ENCODE data around the gene THSD4. TPM values are rescaled to one million over a fixed set of nuclear protein-coding genes. Genes with fewer than 3 reads are reported as not detected.

Gene THSD4
- total RNA-seq, 1 experiment from 2014 or later, result 0.29 TPM

DNA sequence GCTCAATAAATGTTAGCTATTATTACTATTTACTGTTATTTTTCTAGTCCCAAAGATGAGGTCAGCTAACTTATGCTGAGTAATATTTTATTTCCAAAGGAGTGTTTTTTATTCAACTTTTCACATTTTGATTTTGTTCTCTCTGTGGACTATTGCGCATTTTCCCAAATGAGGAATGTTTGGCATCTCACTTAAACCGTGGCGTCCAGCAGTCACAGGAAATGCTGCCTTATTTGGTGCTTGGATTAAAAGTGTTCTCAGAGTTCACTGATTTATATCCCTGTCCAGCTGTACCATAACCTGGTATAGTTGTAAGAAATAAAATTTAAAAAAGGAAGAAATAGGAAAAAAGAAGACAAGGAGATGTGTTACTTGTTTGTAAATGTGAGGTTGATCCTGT lies 166.8 kb downstream of the THSD4 start:
- H3K36me3 ChIP-seq (ENCODE audit: control insufficient read depth, insufficient read depth, low read length), result no peaks in the 10 kb centered on the region
- intact Hi-C loops (cut with micrococcal nuclease; ENCODE audit: unreplicated experiment), result no loop called here

DNA sequence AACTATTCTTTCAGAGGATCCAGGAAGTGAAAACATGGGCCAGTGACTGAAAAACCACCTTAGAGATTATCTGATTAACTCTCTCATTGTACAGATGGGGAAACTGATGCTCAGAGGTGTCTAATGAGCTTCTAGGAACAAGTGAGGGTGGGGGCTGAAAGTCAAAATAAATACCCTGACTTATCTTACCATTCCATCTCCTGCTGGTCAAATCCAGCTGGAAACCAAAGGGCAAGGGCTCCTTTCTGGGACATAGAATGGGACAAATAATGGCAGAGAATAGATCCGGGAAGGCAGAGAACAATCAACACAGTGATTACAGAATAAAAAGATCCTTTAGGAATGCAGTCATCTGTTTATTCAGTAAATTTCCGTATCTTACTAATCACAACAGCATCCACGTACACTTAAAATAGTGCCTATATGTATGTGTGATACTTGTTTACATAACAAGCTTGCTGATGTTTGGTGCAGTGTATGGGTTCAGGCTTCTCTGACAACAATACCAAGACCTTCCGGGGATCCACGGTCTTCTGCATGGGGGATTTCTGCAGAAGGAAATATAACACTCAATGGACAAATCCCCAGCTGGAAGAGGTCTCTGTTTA lies 173.2 kb downstream of the THSD4 start:
- Mint-ChIP-seq H3K9me3 (ENCODE audit: unreplicated experiment) (no peaks in the 10 kb centered on the region), H3K4me1 (ENCODE audit: low read depth, unreplicated experiment) (no peaks in the 10 kb centered on the region), H3K36me3 (ENCODE audit: insufficient read depth, unreplicated experiment) (no peaks in the 10 kb centered on the region), H3K27ac (ENCODE audit: unreplicated experiment) (no peak overlapping the region), H3K27me3 (ENCODE audit: insufficient read depth, unreplicated experiment) (peaks cover 6% of the 10 kb centered on the region), H3K4me3 (ENCODE audit: unreplicated experiment) (no peak overlapping the region)
- Histone ChIP-seq H3K9me3 (no peaks in the 10 kb centered on the region), H3K36me3 (ENCODE audit: control insufficient read depth, insufficient read depth, low read length) (no peaks in the 10 kb centered on the region), H3K4me3 (ENCODE audit: low read depth, low read length) (no peak overlapping the region), H3K4me1 (no peaks in the 10 kb centered on the region), H3K27me3 (replicated peaks; ENCODE audit: control insufficient read depth, insufficient read depth, low read length) (no peaks in the 10 kb centered on the region)
- no peak for DNase-seq
- TF ChIP-seq CTCF (IDR thresholded peaks at IDR 0.05; ENCODE audit: insufficient read depth in 1 of 2, low read depth in 1 of 2, low read length in 1 of 2, severe bottlenecking in 1 of 2, unreplicated experiment in 1 of 2), result no peak
- POLR2A ChIA-PET, result no interaction called here
- BruUV-seq (replicated peaks), result no TSS peak
- CTCF ChIA-PET, result no interaction called here
- intact Hi-C loops (cut with micrococcal nuclease; ENCODE audit: unreplicated experiment), result no loop called here

More for the DNA sequence above, 166.8 kb downstream of the THSD4 start:
- CTCF ChIA-PET, result no interaction called here
- H3K36me3 Mint-ChIP-seq (ENCODE audit: insufficient read depth, unreplicated experiment), result no peaks in the 10 kb centered on the region
- Histone ChIP-seq H3K4me1 (peaks cover 9% of the 10 kb centered on the region), H3K27me3 (replicated peaks; ENCODE audit: control insufficient read depth, insufficient read depth, low read length) (no peaks in the 10 kb centered on the region), H3K9me3 (no peaks in the 10 kb centered on the region), H3K4me3 (ENCODE audit: low read depth, low read length) (no peak overlapping the region)
- BruUV-seq (replicated peaks), result no TSS peak
- H3K4me3 Mint-ChIP-seq (ENCODE audit: unreplicated experiment), result no peak overlapping the region
- no peak for DNase-seq
- no peak overlapping the region for H3K27ac Mint-ChIP-seq (ENCODE audit: unreplicated experiment)
- H3K9me3 Mint-ChIP-seq (ENCODE audit: unreplicated experiment), result no peaks in the 10 kb centered on the region
- H3K4me1 Mint-ChIP-seq (ENCODE audit: low read depth, unreplicated experiment), result peaks cover 9% of the 10 kb centered on the region
- no peak for TF ChIP-seq CTCF (IDR thresholded peaks at IDR 0.05; ENCODE audit: insufficient read depth in 1 of 2, low read depth in 1 of 2, low read length in 1 of 2, severe bottlenecking in 1 of 2, unreplicated experiment in 1 of 2)
- peaks cover 3% of the 10 kb centered on the region for H3K27me3 Mint-ChIP-seq (ENCODE audit: insufficient read depth, unreplicated experiment)
- POLR2A ChIA-PET, result no interaction called here

DNA sequence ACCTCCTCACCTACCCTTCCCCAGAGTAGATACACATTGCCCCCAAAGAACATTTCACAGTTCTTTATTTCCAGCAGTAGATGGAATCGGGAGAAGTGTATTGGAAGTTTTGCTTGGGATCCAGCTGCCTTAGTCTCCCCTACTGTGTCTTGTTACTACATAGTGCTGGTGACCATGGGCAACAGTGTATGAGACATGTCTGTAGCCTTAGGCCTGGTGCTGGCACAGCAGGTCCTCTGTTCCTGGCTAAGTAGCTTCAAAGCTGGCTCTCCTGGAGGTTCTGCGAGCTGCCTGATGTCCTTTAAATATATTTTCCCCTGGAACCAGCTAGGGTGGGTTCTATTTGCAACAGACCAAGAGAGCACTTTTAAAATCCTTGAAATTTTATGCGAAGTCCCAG lies 174.7 kb downstream of the THSD4 start:
- no peaks in the 10 kb centered on the region; the same call in 1 of the 2 replicates for H3K4me1 ChIP-seq

More for the DNA sequence above, 174.7 kb downstream of the THSD4 start:
- intact Hi-C loops (cut with micrococcal nuclease; ENCODE audit: unreplicated experiment), result no loop called here
- no peak overlapping the region for H3K4me3 ChIP-seq (ENCODE audit: low read depth, low read length)
- H3K4me3 Mint-ChIP-seq (ENCODE audit: unreplicated experiment), result no peak overlapping the region
- no peak for DNase-seq
- CTCF ChIA-PET, result no interaction called here
- H3K27me3 Mint-ChIP-seq (ENCODE audit: insufficient read depth, unreplicated experiment), result peaks cover 6% of the 10 kb centered on the region
- H3K36me3 Mint-ChIP-seq (ENCODE audit: insufficient read depth, unreplicated experiment), result no peaks in the 10 kb centered on the region
- no TSS peak for BruUV-seq (replicated peaks)
- H3K27ac Mint-ChIP-seq (ENCODE audit: unreplicated experiment), result no peak overlapping the region
- H3K9me3 ChIP-seq, result no peaks in the 10 kb centered on the region
- no peak for TF ChIP-seq CTCF (IDR thresholded peaks at IDR 0.05; ENCODE audit: insufficient read depth in 1 of 2, low read depth in 1 of 2, low read length in 1 of 2, severe bottlenecking in 1 of 2, unreplicated experiment in 1 of 2)
- no peaks in the 10 kb centered on the region for H3K9me3 Mint-ChIP-seq (ENCODE audit: unreplicated experiment)
- H3K27me3 ChIP-seq (replicated peaks; ENCODE audit: control insufficient read depth, insufficient read depth, low read length), result no peaks in the 10 kb centered on the region
- no peaks in the 10 kb centered on the region for H3K4me1 Mint-ChIP-seq (ENCODE audit: low read depth, unreplicated experiment)
- H3K36me3 ChIP-seq (ENCODE audit: control insufficient read depth, insufficient read depth, low read length), result no peaks in the 10 kb centered on the region
- POLR2A ChIA-PET, result no interaction called here
